ENCODE results near the gene KCNQ1OT1. TPM values are rescaled to one million over a fixed set of nuclear protein-coding genes. Genes with fewer than 3 reads are reported as not detected.

The KCNQ1OT1 gene
- total RNA-seq, 1 donor from 2014 or later, result 0.35 TPM

DNA sequence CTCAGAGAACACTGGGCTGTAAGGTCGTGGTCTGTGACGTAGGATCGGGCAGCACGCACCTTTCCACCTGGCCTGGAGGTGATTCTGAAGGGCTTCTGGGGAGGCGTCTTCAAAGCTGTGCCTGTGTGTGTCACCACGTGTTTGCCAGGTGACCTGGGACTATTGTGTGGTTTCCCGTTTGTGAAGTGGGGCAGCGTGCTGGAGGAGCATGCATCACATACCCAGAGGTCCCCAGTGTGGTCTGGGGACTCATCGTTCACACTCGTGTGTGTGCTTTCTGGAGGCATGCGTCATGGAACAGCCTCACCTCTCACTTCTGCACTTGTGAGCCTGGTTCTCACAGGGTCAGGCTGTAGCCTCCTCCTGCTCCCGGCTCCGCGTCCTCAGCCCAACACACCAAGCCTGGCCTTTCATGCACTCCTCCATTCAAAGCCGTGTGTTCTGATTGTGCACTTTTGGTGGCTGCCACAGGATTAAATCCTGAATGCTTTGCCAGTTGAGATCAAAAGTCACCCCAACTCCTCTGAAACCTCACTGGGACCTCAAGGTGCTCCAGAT is 106.3 kb downstream of the KCNQ1OT1 start:
- intact Hi-C loops (cut with DNase I), result no loop called here
- no peak for DNase-seq
- no peak for ATAC-seq (ENCODE audit: poor library complexity)

DNA sequence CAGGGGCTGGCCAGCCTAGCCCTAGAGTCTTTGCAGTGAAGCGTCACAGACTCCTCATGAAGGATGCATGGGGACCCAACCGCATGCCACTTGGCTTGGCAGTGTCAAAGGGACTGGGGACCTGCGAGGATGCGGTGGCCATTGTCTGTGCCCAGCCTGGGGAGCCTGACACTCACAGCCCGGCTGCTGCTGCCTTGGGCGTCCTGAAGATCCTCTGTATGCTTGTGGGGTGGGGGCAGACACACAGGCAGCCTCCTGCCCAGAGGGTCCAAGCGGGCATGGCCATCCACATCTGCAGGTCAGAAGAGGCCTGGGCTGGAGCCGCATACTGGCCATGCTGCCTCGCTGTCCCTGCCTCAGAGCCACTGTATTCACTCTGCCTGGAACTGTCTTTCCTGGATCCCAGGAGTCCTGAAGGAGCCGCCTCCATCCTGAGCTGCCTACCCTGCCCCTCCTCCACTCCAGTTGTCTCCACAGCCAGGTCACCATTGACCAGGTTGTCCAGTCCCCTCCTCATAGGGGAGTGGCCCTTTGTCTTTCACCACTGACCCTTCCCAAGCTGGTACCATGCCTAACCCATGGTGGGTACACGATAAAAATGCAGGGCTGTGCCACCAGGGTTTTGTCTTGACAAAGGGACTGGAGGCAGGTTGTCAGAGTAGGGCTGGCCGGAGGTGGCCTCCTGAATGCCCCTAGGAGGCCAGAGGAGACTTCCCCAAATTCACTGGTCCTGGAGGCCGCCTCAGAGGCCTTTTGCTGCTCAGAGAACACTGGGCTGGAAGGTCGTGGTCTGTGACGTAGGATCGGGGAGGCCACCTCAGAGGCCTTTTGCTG is 107.0 kb downstream of the KCNQ1OT1 start:
- ATAC-seq (ENCODE audit: poor library complexity) (no peak), DNase-seq (no peak)
- intact Hi-C loops (cut with DNase I), result no loop called here

DNA sequence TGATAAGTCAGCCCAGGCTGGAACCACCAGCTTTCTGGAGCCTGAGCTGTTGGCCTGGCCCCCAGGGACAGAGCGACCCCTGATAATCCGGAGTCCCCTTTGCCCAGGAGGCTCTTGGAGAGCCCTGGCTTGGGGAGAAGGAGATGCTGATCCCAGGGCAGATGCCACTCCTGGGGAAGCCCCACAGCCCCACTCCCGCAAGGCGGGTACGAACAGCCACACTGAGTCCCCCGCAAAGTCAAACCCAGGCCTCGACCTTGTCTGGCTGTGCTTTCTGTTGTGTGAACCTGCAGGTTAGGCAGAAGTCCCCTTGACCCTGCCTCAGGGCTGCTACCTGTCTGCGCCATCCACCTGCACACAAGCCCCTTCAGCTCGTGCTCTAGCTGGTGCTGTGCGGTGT is 108.0 kb downstream of the KCNQ1OT1 start:
- DNase-seq (peak; percentile 34), ATAC-seq (ENCODE audit: poor library complexity) (no peak)
- intact Hi-C loops (cut with DNase I), result no loop called here

DNA sequence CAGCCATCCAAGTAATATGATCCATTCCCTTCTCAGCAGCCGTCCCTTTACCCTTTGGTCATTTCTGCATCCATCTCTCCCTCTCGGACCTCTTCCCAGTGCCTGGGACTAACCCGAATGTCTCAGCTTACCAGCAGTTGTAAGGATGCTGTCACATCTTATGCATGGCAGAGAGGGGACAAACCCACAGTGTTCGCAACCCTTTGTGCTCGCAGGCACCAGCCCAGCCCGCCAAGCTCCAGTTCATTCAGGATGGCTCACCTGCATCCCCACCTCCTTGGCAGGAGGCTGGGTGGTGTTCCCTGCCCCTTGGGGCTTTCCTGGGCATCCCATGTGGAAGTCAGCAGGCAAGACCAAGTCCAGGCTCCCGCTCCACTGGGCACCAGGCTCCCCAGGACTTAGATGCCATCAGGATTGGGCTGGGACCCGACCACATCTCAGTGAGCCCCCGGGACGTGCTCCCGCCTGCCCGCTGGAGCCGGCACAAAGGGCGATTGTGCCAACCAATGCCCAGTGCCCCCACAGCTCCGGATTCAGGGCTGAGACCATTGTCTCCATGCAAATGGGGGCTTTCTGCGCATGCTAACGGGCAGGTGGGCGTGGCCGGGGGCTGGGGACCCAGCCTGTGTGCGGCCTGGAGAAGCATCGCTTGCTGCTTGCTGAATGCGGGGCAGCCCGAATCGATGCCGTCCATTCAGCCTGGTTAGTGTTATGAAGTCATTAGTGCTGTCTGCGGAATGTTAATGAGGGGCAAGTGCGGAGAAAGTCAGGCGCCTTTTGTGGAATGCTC is 108.6 kb downstream of the KCNQ1OT1 start:
- DNase-seq, result peak; percentile 30
- ATAC-seq (ENCODE audit: poor library complexity), result no peak
- intact Hi-C loops (cut with DNase I), result no loop called here

DNA sequence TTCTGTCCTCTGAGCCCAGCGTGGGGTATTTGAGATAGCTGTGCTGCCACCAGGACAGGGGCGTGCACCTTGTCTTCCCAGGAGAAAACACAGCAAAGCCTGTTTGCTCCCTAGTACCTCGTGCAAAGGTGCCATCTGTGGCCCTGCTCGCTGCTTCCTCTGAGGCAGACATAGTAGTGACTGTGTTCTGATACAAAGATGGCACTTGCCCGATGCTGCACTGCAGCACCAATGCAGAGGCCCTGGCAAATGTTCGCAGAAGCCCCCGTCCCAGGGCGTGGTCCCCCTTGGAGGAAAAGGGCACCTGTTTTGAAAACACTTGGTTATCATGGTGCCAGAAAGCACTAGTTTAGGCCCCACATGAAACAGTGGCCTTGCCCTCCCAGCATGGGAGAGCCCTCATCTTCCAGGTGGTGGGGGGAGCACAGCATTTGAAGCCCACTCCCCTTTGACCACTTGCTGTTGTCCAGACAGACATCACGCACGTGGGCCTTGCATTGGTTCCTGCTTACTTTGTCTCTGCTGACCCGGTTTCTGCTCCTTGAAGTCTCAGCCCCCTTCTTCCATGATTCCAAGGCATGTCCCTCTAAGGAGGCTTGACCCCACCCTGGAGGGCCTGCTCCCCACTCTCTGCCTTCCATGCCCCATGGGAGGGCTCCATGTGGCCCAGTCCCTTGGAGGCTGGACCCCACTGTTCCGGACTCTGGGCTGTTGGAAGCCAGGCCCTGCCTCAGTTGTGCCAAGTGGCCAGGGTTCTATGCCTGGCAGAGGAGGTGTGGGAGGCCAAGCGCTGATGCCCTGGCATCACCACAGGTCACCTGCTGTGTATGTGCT is 109.4 kb downstream of the KCNQ1OT1 start:
- ATAC-seq (ENCODE audit: poor library complexity) (no peak), DNase-seq (peak; percentile 33)
- intact Hi-C loops (cut with DNase I), result no loop called here

DNA sequence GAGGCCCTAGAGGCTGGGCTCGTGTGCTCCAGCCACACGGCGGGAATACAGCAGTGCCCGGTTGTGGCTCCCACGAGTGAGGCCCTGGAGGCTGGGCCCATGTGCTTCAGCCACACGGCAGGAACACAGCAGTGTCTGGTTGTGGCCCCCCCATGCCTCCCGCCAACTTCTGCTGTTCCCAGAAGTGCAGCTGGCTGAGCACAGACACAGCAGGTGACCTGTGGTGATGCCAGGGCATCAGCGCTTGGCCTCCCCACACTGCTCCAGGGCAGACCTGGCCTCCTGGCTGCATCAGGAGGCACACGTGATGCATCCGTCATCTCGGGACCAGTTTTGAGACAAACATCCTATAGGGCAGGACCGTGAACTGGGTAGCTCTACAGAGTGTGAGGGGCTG is 110.3 kb downstream of the KCNQ1OT1 start:
- intact Hi-C loops (cut with DNase I), result no loop called here
- ATAC-seq (ENCODE audit: poor library complexity), result no peak
- peak; percentile 27 for DNase-seq

DNA sequence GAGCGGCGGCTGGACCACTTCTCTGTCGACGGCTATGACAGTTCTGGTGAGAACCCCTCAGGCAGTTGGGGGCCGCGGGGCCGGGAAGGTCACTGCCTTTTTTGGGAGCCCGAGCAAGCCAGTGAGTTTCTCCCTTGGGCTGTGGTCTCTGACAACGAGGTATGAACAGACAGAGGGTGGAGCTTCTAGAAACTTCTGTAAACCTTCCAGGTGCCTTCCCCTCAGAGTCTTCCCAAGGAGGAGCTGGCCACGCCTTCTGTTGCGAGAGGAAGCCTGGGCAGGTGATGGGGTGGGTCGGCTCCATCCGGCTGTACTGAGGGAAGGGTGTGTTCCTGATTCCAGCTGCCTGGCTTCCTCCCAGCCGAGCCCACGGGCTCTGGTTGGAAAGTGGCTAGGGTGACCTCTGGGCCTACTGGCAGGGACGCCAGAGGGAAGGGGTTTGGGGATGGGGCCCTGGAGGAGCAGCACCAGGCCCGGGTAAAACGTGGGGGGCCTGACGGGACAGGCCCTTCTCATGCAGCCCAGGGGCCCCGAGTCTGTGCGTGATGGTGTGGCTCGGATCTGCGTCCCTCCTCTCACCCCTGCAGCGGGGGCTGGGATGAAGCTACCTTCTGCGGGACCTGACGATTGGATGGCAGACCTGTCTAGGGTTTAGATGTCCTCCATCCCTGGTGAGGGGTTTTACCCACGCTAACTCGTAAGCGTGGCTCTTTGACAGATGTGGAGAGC is 110.8 kb downstream of the KCNQ1OT1 start:
- ATAC-seq (ENCODE audit: poor library complexity), result no peak
- intact Hi-C loops (cut with DNase I), result no loop called here
- peak; percentile 39 for DNase-seq

DNA sequence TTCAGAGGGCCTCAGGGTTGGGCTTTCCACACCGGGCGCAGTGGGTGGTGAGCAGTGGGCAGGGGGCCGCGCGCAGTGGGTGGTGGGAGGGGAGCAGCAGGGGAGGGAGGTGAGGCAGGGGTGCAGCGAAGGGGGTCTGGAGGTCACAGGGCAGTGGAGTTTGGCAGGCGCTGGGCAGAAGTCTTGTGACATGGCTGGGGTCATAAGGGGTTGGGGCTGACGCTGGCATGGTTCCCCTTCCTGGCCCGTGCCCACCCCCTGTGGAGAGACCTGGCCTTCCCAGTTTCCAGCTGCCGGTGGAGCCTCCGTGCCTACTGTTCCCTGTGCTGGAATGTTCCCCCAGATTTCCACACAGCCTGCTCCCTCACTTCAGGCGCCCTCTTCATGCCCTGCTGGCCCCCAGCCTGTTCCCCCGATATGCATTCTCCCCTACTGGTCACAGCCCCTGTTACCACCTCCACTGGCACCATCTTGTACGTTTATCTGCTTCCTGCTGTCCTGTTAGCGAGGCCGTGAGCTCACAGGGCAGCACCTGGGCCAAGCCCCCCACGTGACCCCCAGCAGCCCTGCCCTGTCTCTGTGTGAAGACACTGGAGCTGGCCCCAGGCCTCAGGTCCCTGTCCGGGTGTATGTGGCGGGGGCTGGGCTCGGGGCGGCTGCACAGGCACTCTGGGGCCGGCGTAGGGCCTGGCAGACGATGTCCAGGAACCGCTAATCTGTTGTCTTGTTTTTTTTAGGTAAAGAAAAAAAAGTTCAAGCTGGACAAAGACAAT is 111.6 kb downstream of the KCNQ1OT1 start:
- intact Hi-C loops (cut with DNase I), result no loop called here
- no peak for ATAC-seq (ENCODE audit: poor library complexity)
- no peak for DNase-seq

DNA sequence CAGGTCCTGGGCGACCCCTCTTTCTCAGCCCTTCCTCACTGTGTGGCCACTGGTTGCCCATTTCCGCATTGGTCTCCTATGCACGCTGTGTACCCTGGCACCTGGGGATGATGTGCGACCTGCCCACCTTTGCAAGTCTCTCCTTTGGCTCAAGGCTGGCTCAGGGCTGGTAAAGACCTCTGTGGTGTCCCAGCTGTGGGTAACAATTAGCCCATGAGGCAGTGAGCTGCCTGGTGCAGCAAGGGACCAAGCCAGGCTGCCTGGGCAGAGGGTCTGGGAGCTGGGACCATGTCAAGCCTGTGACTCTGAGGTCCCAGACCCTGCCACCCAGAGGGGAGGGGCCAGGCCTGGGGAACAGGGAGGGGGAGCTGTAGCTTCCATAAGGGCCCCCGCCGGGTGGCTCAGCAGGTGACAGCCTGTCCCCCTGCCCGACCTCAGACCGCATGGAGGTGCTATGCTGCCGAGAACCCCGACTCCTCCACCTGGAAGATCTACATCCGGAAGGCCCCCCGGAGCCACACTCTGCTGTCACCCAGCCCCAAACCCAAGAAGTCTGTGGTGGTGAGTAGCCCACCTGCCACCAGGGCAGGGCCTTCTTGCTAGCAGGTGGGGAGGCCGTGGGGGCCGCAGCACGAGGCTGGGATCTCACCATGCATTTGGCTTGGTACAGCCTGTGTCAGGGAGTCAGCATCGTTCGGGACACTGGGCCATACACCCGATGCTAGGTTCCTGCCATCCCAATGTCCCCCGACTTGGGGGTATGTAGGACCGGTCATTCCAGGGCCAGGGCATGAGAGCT is 112.5 kb downstream of the KCNQ1OT1 start:
- intact Hi-C loops (cut with DNase I), result no loop called here
- ATAC-seq (ENCODE audit: poor library complexity), result no peak
- DNase-seq, result no peak

DNA sequence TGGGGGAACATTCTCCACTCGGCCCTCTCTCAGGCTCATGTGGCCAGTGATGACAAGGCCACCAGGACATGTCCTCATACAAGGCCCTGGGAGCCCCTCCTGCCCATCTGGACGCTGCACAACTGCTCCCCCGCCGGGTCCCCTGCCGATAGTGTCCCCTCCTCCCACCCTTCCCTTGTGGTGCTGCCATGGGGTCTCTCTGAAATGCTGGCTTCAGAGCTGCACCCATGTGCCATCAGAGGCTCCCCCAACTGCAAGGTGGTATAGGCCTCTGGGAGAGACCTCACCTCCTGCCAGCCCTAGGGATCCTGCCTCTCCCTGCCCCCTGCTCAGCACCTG is 113.0 kb downstream of the KCNQ1OT1 start:
- ATAC-seq (ENCODE audit: poor library complexity) (no peak), DNase-seq (no peak)

DNA sequence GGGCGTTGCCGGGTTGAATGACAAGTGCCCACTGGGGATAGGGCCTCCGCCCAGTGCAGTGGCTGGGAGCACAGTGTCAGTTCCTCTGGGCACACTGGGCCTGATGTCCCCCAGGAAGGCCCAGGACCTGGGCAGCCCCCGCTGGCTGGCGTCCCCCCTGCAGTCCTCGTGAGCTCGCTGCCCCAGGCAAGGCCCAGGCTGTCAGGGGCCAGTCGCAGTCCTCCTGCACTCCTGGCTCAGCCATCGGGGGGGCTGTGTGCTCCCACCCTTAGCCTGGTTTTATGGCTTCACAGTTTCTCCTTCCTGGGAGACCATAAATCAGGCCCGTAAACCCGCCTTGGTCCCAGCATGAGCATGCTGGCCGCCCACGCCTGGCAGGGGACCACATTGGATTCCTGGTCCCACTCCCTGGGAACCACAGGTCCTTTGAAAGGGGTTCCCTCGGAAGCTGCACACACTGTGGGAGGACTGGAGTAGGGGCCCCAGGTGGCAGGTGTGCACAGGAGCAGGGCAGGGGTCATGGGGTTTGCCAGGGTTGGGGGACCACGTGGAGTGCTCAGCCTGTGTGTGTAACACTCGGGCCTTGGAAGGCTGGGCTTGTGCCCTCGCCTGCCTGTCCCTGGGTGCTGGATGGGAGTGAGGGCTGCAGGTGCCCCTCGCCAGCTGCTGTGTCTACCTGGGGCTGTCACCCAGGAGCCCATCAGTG is 113.6 kb downstream of the KCNQ1OT1 start:
- DNase-seq (peak; percentile 24), ATAC-seq (ENCODE audit: poor library complexity) (no peak)
- intact Hi-C loops (cut with DNase I), result no loop called here

More for the DNA sequence above, 113.0 kb downstream of the KCNQ1OT1 start:
- intact Hi-C loops (cut with DNase I), result no loop called here

DNA sequence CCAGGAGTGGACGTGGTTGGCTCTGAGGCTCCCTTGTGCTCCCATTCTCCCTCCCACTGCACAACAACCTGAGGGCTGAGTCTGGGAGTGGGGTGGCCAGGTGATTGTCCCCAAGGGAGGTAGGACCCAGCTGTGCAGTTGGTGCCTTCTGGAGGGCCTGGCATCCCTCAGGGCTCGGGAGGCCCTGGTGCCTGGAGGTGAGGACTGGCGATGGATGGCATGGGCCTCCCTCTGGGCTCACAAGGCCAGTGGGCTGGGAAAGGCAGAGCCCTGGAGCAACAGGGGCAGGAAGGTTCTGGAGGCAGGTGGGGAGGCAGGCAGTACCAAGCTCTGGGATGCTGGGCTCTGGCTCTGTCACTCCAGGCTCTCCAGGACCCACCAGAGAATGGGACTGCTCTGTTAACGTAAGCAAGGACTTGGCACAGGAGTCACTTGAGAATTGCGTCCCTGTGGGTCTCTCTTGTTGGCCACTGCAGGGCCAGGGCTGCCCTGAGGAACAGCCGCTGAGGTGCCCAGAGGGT is 114.2 kb downstream of the KCNQ1OT1 start:
- peak; percentile 26 for DNase-seq
- intact Hi-C loops (cut with DNase I), result no loop called here
- ATAC-seq (ENCODE audit: poor library complexity), result no peak

DNA sequence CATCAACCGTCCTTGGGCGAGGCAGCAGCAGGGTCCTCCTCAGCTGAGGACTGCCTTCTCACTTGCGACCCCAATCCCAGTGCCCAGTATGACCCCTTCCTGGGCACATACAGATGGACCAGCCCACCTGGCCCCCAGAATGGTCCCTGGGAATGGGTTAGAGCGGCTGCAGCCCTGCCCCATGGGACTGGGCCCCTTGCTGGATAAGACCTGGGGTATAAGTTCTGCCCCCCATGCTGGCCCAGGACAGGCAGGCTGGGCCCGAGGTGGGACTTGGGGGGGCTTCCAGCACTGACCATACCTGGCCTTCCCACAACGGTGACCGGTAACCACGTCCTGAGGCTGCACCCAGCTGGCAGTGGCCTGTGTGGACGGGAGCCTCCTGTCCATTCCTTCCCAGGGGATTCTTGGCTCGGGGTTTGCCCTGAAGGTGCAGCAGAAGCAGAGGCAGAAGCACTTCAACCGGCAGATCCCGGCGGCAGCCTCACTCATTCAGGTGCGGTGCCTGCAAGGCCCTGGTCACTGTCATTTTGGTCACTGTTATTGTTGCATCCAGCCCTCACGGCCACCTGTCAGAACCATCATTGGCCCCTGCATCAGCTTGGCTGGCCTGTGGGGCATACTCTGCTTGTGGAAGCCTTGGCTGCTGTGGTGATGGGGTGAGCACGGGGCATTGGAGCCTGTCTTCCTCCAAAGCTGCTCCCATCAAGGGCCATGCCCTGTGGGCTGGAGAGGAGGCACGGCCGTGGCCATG is 114.8 kb downstream of the KCNQ1OT1 start:
- no peak for ATAC-seq (ENCODE audit: poor library complexity)
- intact Hi-C loops (cut with DNase I), result no loop called here
- peak; percentile 37 for DNase-seq

DNA sequence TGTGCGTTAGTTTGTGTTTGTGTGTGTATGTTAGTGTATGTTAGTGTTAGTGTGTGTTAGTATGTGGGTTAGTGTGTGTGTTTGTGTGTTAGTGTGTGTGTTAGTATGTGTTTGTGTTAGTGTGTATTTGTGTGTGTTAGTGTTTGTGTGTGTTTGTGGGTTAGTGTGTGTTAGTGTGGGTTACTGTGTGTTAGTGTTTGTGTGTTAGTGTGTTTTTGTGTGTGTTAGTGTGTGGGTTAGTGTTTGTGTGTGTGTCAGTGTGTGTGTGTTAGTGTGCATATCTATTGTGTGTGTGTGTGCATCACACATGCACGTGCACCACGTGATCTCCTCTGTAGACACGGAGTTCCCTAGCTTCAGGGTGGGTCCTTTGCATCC is 115.4 kb downstream of the KCNQ1OT1 start:
- intact Hi-C loops (cut with DNase I), result no loop called here
- DNase-seq (no peak), ATAC-seq (ENCODE audit: poor library complexity) (no peak)

DNA sequence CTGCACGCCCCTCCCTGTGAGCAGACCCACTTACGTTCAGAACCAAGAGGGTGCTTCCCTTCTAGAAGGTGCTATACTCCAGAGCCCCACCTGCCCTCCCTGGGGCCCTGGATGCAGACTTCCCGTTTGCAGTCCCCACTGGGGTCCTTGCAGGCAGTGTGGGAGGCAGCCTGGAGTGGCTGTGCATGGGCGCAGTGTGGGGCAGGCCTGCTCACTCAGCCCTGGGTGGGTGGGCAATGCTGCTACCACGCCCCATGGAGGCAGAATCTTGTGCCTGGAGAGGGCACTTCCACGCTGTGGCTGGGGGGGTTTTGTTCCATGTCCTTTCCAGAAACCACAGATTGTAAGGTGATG is 116.2 kb downstream of the KCNQ1OT1 start:
- peak; percentile 29 for DNase-seq

More for the DNA sequence above, 116.2 kb downstream of the KCNQ1OT1 start:
- no peak for ATAC-seq (ENCODE audit: poor library complexity)
- intact Hi-C loops (cut with DNase I), result no loop called here
